Astrocyte (in vitro differentiated cells and primary cell): ENCODE measurements around the gene ATP2C2. TPM values are rescaled to one million over a fixed set of nuclear protein-coding genes. Genes with fewer than 3 reads are reported as not detected.

Experiments
- DNase-seq: peaks from one replicate; pipeline ENCODE4 v3.0.0-alpha.2; 2010; ENCODE audit warnings: low read depth
- FAIRE-seq: peaks from 2 replicates; lab custom pipeline; 2011; peaks lifted over from hg19 to GRCh38; lab: Jason Lieb, UNC
- H2AFZ ChIP-seq: 2 replicates; pipeline ENCODE4 v1.6.0; 2012; ENCODE audit warnings: low read depth, low read length, inconsistent platforms
- H3K27ac ChIP-seq: 2 replicates; pipeline ENCODE4 v1.5.1; 2011; ENCODE audit warnings: low read depth, low read length, inconsistent platforms
- H3K27me3 ChIP-seq: 2 replicates; pipeline ENCODE4 v1.6.0; 2011; ENCODE audit warnings: low read length, inconsistent platforms; ENCODE audit not compliant: insufficient read depth
- H3K36me3 ChIP-seq: 2 replicates; pipeline ENCODE4 v1.5.1; 2011; ENCODE audit warnings: low read length, inconsistent platforms; ENCODE audit not compliant: insufficient read depth
- H3K4me1 ChIP-seq: 2 replicates; pipeline ENCODE4 v1.5.1; 2011; ENCODE audit warnings: low read length, inconsistent platforms; ENCODE audit not compliant: insufficient read depth
- H3K4me2 ChIP-seq: 2 replicates; pipeline ENCODE4 v1.6.0; 2012; ENCODE audit warnings: low read length, inconsistent platforms
- H3K4me3 ChIP-seq: 2 replicates; pipeline ENCODE4 v1.5.1; 2011; ENCODE audit warnings: low read depth, mild to moderate bottlenecking, low read length, inconsistent platforms; ENCODE audit not compliant: insufficient read depth
- H3K79me2 ChIP-seq: 2 replicates; pipeline ENCODE4 v1.6.0; 2012; ENCODE audit warnings: mild to moderate bottlenecking, low read length, inconsistent platforms; ENCODE audit not compliant: insufficient read depth
- H3K9ac ChIP-seq: 2 replicates; pipeline ENCODE4 v1.6.0; 2012; ENCODE audit warnings: mild to moderate bottlenecking, low read length, inconsistent platforms
- H3K9me3 ChIP-seq: 2 replicates; pipeline ENCODE4 v1.5.1; 2012; ENCODE audit warnings: low read depth, mild to moderate bottlenecking, low read length, inconsistent platforms; ENCODE audit not compliant: insufficient read depth
- H4K20me1 ChIP-seq: 2 replicates; pipeline ENCODE4 v1.6.0; 2012; ENCODE audit warnings: low read length, inconsistent platforms; ENCODE audit not compliant: insufficient read depth
- H3K27ac Mint-ChIP-seq: one replicate; pipeline ENCODE4 v1.8.0; 2021; ENCODE audit warnings: mild to moderate bottlenecking, mixed read lengths; ENCODE audit not compliant: unreplicated experiment
- H3K27me3 Mint-ChIP-seq: one replicate; pipeline ENCODE4 v1.8.0; 2021; ENCODE audit warnings: low read depth, mixed read lengths; ENCODE audit not compliant: unreplicated experiment
- H3K36me3 Mint-ChIP-seq: one replicate; pipeline ENCODE4 v1.8.0; 2021; ENCODE audit warnings: low read depth, mixed read lengths; ENCODE audit not compliant: unreplicated experiment
- H3K4me1 Mint-ChIP-seq: one replicate; pipeline ENCODE4 v1.8.0; 2021; ENCODE audit warnings: low read depth, mixed read lengths; ENCODE audit not compliant: unreplicated experiment
- H3K4me3 Mint-ChIP-seq: one replicate; pipeline ENCODE4 v1.8.0; 2021; ENCODE audit warnings: mild to moderate bottlenecking, moderate library complexity, mixed read lengths; ENCODE audit not compliant: unreplicated experiment
- H3K9me3 Mint-ChIP-seq: one replicate; pipeline ENCODE4 v1.8.0; 2021; ENCODE audit warnings: mild to moderate bottlenecking, mixed read lengths; ENCODE audit not compliant: unreplicated experiment
- CTCF ChIP-seq: IDR thresholded peaks from 2 replicates; pipeline ENCODE4 v1.5.1; 2011; ENCODE audit warnings: low read depth, mild to moderate bottlenecking, inconsistent platforms, low read length, moderate library complexity; ENCODE audit not compliant: insufficient read depth
- EZH2 ChIP-seq: IDR thresholded peaks from 2 replicates; pipeline ENCODE4 v1.6.1; 2012; ENCODE audit warnings: mild to moderate bottlenecking, low read length, inconsistent platforms; ENCODE audit not compliant: insufficient read depth
- total RNA-seq: library from RNA; stranded (reverse); gene quantifications from 2 replicates; pipeline ENCODE4 v1.2.1, GENCODE V29; 2021

The ATP2C2 gene
- total RNA-seq, 1 donor from 2014 or later, result 0.41 TPM

GRCh38 chr16:84430860-84431259 lies 62.5 kb downstream of the ATP2C2 start:
- TF ChIP-seq EZH2 (no peak), CTCF (no peak)
- Mint-ChIP-seq H3K36me3 (no peaks in the 10 kb centered on the region), H3K4me1 (no peaks in the 10 kb centered on the region), H3K9me3 (peaks cover 3% of the 10 kb centered on the region), H3K4me3 (no peak overlapping the region), H3K27ac (no peak overlapping the region), H3K27me3 (peaks cover 53% of the 10 kb centered on the region)
- Histone ChIP-seq H3K79me2 (no peaks in the 10 kb centered on the region), H4K20me1 (no peaks in the 10 kb centered on the region), H3K27ac (no peak overlapping the region), H2AFZ (no peak overlapping the region), H3K4me3 (no peak overlapping the region), H3K9ac (no peak overlapping the region), H3K27me3 (peaks cover 12% of the 10 kb centered on the region), H3K9me3 (no peaks in the 10 kb centered on the region), H3K36me3 (no peaks in the 10 kb centered on the region), H3K4me2 (no peak overlapping the region), H3K4me1 (no peaks in the 10 kb centered on the region)
- no peak for FAIRE-seq
- no peak for DNase-seq

- Histone ChIP-seq H3K79me2 (no peaks in the 10 kb centered on the region), H3K27me3 (peaks cover 10% of the 10 kb centered on the region), H3K36me3 (no peaks in the 10 kb centered on the region), H3K9me3 (no peaks in the 10 kb centered on the region), H2AFZ (no peak overlapping the region), H4K20me1 (no peaks in the 10 kb centered on the region), H3K4me3 (no peak overlapping the region), H3K9ac (no peak overlapping the region), H3K27ac (no peak overlapping the region), H3K4me1 (no peaks in the 10 kb centered on the region), H3K4me2 (no peak overlapping the region)
- no peak overlapping the region for H3K27ac Mint-ChIP-seq
- H3K4me3 Mint-ChIP-seq, result no peak overlapping the region
- no peak for FAIRE-seq
- peaks cover 51% of the 10 kb centered on the region for H3K27me3 Mint-ChIP-seq
- no peaks in the 10 kb centered on the region for H3K36me3 Mint-ChIP-seq
- no peak for TF ChIP-seq CTCF
- TF ChIP-seq EZH2, result no peak
- DNase-seq, result no peak
- H3K4me1 Mint-ChIP-seq, result no peaks in the 10 kb centered on the region
- H3K9me3 Mint-ChIP-seq, result peaks cover 2% of the 10 kb centered on the region
Measured at GRCh38 chr16:84434800-84435199, 66.5 kb downstream of the ATP2C2 start.

GRCh38 chr16:84436196-84436595 lies 67.9 kb downstream of the ATP2C2 start:
- DNase-seq (no peak), FAIRE-seq (no peak)
- TF ChIP-seq CTCF, result no peak
- no peak for TF ChIP-seq EZH2
- Histone ChIP-seq H3K27me3 (peaks cover 10% of the 10 kb centered on the region), H3K9ac (no peak overlapping the region), H4K20me1 (no peaks in the 10 kb centered on the region), H3K9me3 (no peaks in the 10 kb centered on the region), H3K36me3 (no peaks in the 10 kb centered on the region), H2AFZ (no peak overlapping the region), H3K4me3 (no peak overlapping the region), H3K79me2 (no peaks in the 10 kb centered on the region), H3K4me1 (no peaks in the 10 kb centered on the region), H3K4me2 (no peak overlapping the region), H3K27ac (no peak overlapping the region)
- Mint-ChIP-seq H3K27me3 (peaks cover 48% of the 10 kb centered on the region), H3K9me3 (peaks cover 2% of the 10 kb centered on the region), H3K36me3 (no peaks in the 10 kb centered on the region), H3K4me3 (no peak overlapping the region), H3K4me1 (no peaks in the 10 kb centered on the region), H3K27ac (no peak overlapping the region)
